ENCODE results near the gene CUL4B.

CUL4B gene

GRCh38 chrX:120568609-120569008 lies 7.8 kb upstream of the CUL4B start:
- TF ChIP-seq CTCF (conservative IDR thresholded peaks at IDR 0.05; ENCODE audit: low read depth, low read length), result no peak
- no peak for DNase-seq (ENCODE audit: low read depth)

GRCh38 chrX:120568035-120568434 lies 7.3 kb upstream of the CUL4B start:
- TF ChIP-seq CTCF (conservative IDR thresholded peaks at IDR 0.05; ENCODE audit: low read depth, low read length), result no peak
- no peak for DNase-seq (ENCODE audit: low read depth)
- H3K4me3 ChIP-seq (ENCODE audit: low read depth, low read length), result no peak overlapping the region

More at GRCh38 chrX:120568609-120569008, 7.8 kb upstream of the CUL4B start:
- H3K4me3 ChIP-seq (ENCODE audit: low read depth, low read length), result no peak overlapping the region

GRCh38 chrX:120566817-120567216 lies 6.1 kb upstream of the CUL4B start:
- DNase-seq (ENCODE audit: low read depth), result no peak
- TF ChIP-seq CTCF (conservative IDR thresholded peaks at IDR 0.05; ENCODE audit: low read depth, low read length), result no peak
- no peak overlapping the region for H3K4me3 ChIP-seq (ENCODE audit: low read depth, low read length)

GRCh38 chrX:120564925-120565324 lies 4.2 kb upstream of the CUL4B start:
- no peak for TF ChIP-seq CTCF (conservative IDR thresholded peaks at IDR 0.05; ENCODE audit: low read depth, low read length)
- DNase-seq (ENCODE audit: low read depth), result no peak
- no peak overlapping the region for H3K4me3 ChIP-seq (ENCODE audit: low read depth, low read length)

- TF ChIP-seq CTCF (conservative IDR thresholded peaks at IDR 0.05; ENCODE audit: low read depth, low read length), result no peak
- no peak overlapping the region for H3K4me3 ChIP-seq (ENCODE audit: low read depth, low read length)
- no peak for DNase-seq (ENCODE audit: low read depth)
Measured at GRCh38 chrX:120562569-120562926, 1.8 kb upstream of the CUL4B start.

- DNase-seq (ENCODE audit: low read depth), result no peak
- peak overlapping the region; percentile 57 for H3K4me3 ChIP-seq (ENCODE audit: low read depth, low read length)
- TF ChIP-seq CTCF (conservative IDR thresholded peaks at IDR 0.05; ENCODE audit: low read depth, low read length), result no peak
Measured at GRCh38 chrX:120561634-120562568, 1.1 kb upstream of the CUL4B start.

- H3K4me3 ChIP-seq (ENCODE audit: low read depth, low read length), result peak overlapping the region; percentile 74
- no peak for TF ChIP-seq CTCF (conservative IDR thresholded peaks at IDR 0.05; ENCODE audit: low read depth, low read length)
- DNase-seq (ENCODE audit: low read depth), result no peak
Measured at GRCh38 chrX:120560405-120560841, 339 bp downstream of the CUL4B start.
